HepG2 (cell line): Measurements from ENCODE around the gene PTPRD.

Source experiments
- GATA4 ChIP-seq: sonication (generic); IDR thresholded peaks from 2 replicates; pipeline ENCODE4 v1.6.1; 2016; ENCODE audit warnings: antibody characterized with exemption, low read depth, borderline replicate concordance
- KAT8 ChIP-seq: IDR thresholded peaks from 2 replicates; pipeline ENCODE4 v1.6.1; 2016; ENCODE audit warnings: missing genetic modification reagents, missing compliant biosample characterization
- MYPOP ChIP-seq: sonication (generic); formaldehyde crosslinking; IDR thresholded peaks from 2 replicates; pipeline ENCODE4 v1.8.1; 2023; ENCODE audit warnings: mild to moderate bottlenecking, moderate library complexity, missing genetic modification reagents
- RORA ChIP-seq: sonication (generic); formaldehyde crosslinking; IDR thresholded peaks from 2 replicates; pipeline ENCODE4 v1.5.0; 2020; ENCODE audit warnings: mild to moderate bottlenecking, missing genetic modification reagents, moderate library complexity

DNA sequence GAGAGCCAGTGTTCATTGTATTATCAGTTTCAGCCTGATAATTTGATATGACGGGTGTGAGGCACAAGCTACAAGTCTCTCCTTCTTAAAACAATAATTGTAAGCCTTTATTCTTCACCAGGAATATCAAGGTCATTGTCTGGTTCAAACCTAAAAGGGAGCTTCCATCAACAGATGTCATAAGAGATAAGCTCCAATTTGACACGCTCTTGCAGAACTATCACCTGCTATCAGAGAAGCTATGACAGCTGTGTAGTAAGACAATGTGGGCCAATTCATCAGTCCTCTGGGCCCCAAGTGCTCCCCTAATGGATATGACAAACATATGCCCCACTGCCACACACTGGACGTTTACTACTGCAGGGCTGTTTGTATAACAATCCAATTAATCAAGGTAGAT is 1803.1 kb downstream of the PTPRD start:
- TF ChIP-seq RORA (no peak), MYPOP (CRISPR knock-in tag) (no peak), GATA4 (no peak), KAT8 (no peak)
